ENCODE results near the gene NEXN. TPM values are rescaled to one million over a fixed set of nuclear protein-coding genes. Genes with fewer than 3 reads are reported as not detected.

NEXN gene
- total RNA-seq, 1 donor from 2014 or later = 37.5 TPM

- no peaks in the 10 kb centered on the region for H3K9me3 ChIP-seq (ENCODE audit: insufficient read depth, low read depth, low read length)
- no peak overlapping the region for H2AFZ ChIP-seq (ENCODE audit: low read depth, low read length)
- Mint-ChIP-seq H3K27me3 (ENCODE audit: low read depth, unreplicated experiment) (no peaks in the 10 kb centered on the region), H3K4me1 (ENCODE audit: low read depth, unreplicated experiment) (peaks cover 25% of the 10 kb centered on the region), H3K4me3 (ENCODE audit: unreplicated experiment) (no peak overlapping the region), H3K9me3 (ENCODE audit: unreplicated experiment) (no peaks in the 10 kb centered on the region), H3K27ac (ENCODE audit: unreplicated experiment) (no peak overlapping the region), H3K36me3 (ENCODE audit: low read depth, unreplicated experiment) (peaks cover 11% of the 10 kb centered on the region)
- FAIRE-seq (no peak), DNase-seq (ENCODE audit: low read depth) (no peak)
- peaks cover 93% of the 10 kb centered on the region for H4K20me1 ChIP-seq (ENCODE audit: insufficient read depth, low read length)
- H3K27me3 ChIP-seq (ENCODE audit: insufficient read depth, low read length) = no peaks in the 10 kb centered on the region
- H3K27ac ChIP-seq (ENCODE audit: low read depth, low read length) = no peak overlapping the region
- H3K9ac ChIP-seq (ENCODE audit: low read length) = no peak overlapping the region
- H3K4me2 ChIP-seq (ENCODE audit: low read length) = no peak overlapping the region
- H3K36me3 ChIP-seq (ENCODE audit: insufficient read depth, low read length) = peaks cover 29% of the 10 kb centered on the region
- H3K79me2 ChIP-seq (ENCODE audit: insufficient read depth, low read length) = peaks cover 100% of the 10 kb centered on the region
- H3K4me3 ChIP-seq (ENCODE audit: insufficient read depth, low read depth, low read length) = no peak overlapping the region
- H3K4me1 ChIP-seq (ENCODE audit: insufficient read depth, low read length) = peaks cover 7% of the 10 kb centered on the region
- TF ChIP-seq EZH2 (IDR thresholded peaks at IDR 0.05; ENCODE audit: insufficient read depth, low read length) (no peak), CTCF (IDR thresholded peaks at IDR 0.05; ENCODE audit: insufficient read depth, low read depth, low read length) (no peak)
These were observed 83.7 kb downstream of the NEXN start for GRCh38 chr1:77972080-77972479.

GRCh38 chr1:77975386-77975785, 87.0 kb downstream of the NEXN start:
- DNase-seq (ENCODE audit: low read depth) (peak; percentile 58), FAIRE-seq (peak; percentile 73)
- Mint-ChIP-seq H3K4me3 (ENCODE audit: unreplicated experiment) (no peak overlapping the region), H3K9me3 (ENCODE audit: unreplicated experiment) (no peaks in the 10 kb centered on the region), H3K4me1 (ENCODE audit: low read depth, unreplicated experiment) (peaks cover 18% of the 10 kb centered on the region), H3K27me3 (ENCODE audit: low read depth, unreplicated experiment) (no peaks in the 10 kb centered on the region), H3K27ac (ENCODE audit: unreplicated experiment) (peak overlapping the region; percentile 69), H3K36me3 (ENCODE audit: low read depth, unreplicated experiment) (peaks cover 4% of the 10 kb centered on the region)
- Histone ChIP-seq H3K9ac (ENCODE audit: low read length) (peak overlapping the region; percentile 70), H3K79me2 (ENCODE audit: insufficient read depth, low read length) (peaks cover 97% of the 10 kb centered on the region), H3K27me3 (ENCODE audit: insufficient read depth, low read length) (no peaks in the 10 kb centered on the region), H3K27ac (ENCODE audit: low read depth, low read length) (peak overlapping the region; percentile 50), H3K4me2 (ENCODE audit: low read length) (peak overlapping the region; percentile 91), H3K9me3 (ENCODE audit: insufficient read depth, low read depth, low read length) (no peaks in the 10 kb centered on the region), H2AFZ (ENCODE audit: low read depth, low read length) (no peak overlapping the region), H4K20me1 (ENCODE audit: insufficient read depth, low read length) (peaks cover 73% of the 10 kb centered on the region), H3K4me3 (ENCODE audit: insufficient read depth, low read depth, low read length) (peak overlapping the region; percentile 98), H3K4me1 (ENCODE audit: insufficient read depth, low read length) (peaks cover 7% of the 10 kb centered on the region), H3K36me3 (ENCODE audit: insufficient read depth, low read length) (peaks cover 4% of the 10 kb centered on the region)
- no peak for TF ChIP-seq CTCF (IDR thresholded peaks at IDR 0.05; ENCODE audit: insufficient read depth, low read depth, low read length)
- no peak for TF ChIP-seq EZH2 (IDR thresholded peaks at IDR 0.05; ENCODE audit: insufficient read depth, low read length)

GRCh38 chr1:77975907-77976306, 87.5 kb downstream of the NEXN start:
- Histone ChIP-seq H3K9me3 (ENCODE audit: insufficient read depth, low read depth, low read length) (no peaks in the 10 kb centered on the region), H3K4me1 (ENCODE audit: insufficient read depth, low read length) (peaks cover 7% of the 10 kb centered on the region), H3K27me3 (ENCODE audit: insufficient read depth, low read length) (no peaks in the 10 kb centered on the region), H3K79me2 (ENCODE audit: insufficient read depth, low read length) (peaks cover 97% of the 10 kb centered on the region), H3K4me2 (ENCODE audit: low read length) (peak overlapping the region; percentile 91), H3K27ac (ENCODE audit: low read depth, low read length) (peak overlapping the region; percentile 50), H3K9ac (ENCODE audit: low read length) (peak overlapping the region; percentile 70), H3K36me3 (ENCODE audit: insufficient read depth, low read length) (peaks cover 4% of the 10 kb centered on the region), H3K4me3 (ENCODE audit: insufficient read depth, low read depth, low read length) (peak overlapping the region; percentile 98), H2AFZ (ENCODE audit: low read depth, low read length) (no peak overlapping the region), H4K20me1 (ENCODE audit: insufficient read depth, low read length) (peaks cover 68% of the 10 kb centered on the region)
- H3K9me3 Mint-ChIP-seq (ENCODE audit: unreplicated experiment) = no peaks in the 10 kb centered on the region
- FAIRE-seq = no peak
- H3K27me3 Mint-ChIP-seq (ENCODE audit: low read depth, unreplicated experiment) = no peaks in the 10 kb centered on the region
- peaks cover 4% of the 10 kb centered on the region for H3K36me3 Mint-ChIP-seq (ENCODE audit: low read depth, unreplicated experiment)
- TF ChIP-seq CTCF (IDR thresholded peaks at IDR 0.05; ENCODE audit: insufficient read depth, low read depth, low read length) (no peak), EZH2 (IDR thresholded peaks at IDR 0.05; ENCODE audit: insufficient read depth, low read length) (no peak)
- H3K4me3 Mint-ChIP-seq (ENCODE audit: unreplicated experiment) = no peak overlapping the region
- H3K27ac Mint-ChIP-seq (ENCODE audit: unreplicated experiment) = no peak overlapping the region
- H3K4me1 Mint-ChIP-seq (ENCODE audit: low read depth, unreplicated experiment) = peaks cover 20% of the 10 kb centered on the region
- no peak for DNase-seq (ENCODE audit: low read depth)
